ENCODE measurements around the gene NANS. TPM values are rescaled to one million over a fixed set of nuclear protein-coding genes. Genes with fewer than 3 reads are reported as not detected.

The NANS gene
- total and polyA plus RNA-seq, 10 of the 15 experiments (the other 5 are each of a cell fraction or from before 2014, with no cell fraction given), result 21.0 to 126 (median 52.3) TPM

DNA sequence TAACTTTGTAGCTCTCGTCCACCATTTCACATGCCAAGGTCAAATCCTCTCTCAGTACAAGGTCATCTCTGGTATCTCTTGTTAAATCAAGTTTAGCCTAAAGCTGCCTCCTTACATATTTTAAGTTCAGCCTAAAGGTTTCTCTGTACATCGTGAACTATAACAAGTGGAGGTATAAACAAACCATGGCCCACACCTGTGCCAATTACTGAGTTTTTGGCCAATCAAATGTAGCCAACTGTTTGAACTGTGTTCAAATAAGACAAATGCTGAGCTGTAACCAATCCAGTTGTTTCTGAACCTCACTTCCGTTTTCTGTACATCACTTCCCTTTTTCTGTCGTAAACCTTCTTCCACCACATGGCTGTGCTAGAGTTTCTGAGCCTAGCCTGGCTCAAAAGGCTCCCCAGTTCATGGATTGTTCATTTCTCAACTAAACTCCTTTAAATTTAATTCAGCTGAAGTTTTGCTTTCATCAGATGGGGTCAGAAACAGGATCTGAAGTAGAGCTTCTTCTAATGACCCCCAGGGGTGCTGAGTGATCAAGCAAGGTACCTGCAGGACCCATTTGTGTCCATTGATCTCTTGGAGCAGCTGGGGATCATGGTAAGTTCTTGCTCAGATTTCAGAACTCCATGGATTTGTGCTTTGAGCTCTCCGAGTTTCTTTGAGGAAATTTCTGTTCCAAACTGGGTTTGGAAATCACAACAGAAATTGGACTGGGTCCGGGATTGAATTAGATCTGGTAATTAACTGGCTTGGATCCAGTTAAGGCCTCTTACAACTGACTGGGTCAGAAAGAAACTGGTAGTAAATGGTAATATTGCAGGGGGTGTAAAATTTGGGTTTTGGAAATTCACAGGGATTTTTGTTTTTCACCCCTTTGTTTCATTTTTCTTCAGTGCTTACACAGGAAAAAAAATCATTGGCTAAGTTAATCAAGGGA is 11.0 kb upstream of the NANS start (continued):
- TF ChIP-seq FOXK2 (IDR thresholded peaks at IDR 0.05), result no peak
- TF ChIP-seq, protein P1, sequence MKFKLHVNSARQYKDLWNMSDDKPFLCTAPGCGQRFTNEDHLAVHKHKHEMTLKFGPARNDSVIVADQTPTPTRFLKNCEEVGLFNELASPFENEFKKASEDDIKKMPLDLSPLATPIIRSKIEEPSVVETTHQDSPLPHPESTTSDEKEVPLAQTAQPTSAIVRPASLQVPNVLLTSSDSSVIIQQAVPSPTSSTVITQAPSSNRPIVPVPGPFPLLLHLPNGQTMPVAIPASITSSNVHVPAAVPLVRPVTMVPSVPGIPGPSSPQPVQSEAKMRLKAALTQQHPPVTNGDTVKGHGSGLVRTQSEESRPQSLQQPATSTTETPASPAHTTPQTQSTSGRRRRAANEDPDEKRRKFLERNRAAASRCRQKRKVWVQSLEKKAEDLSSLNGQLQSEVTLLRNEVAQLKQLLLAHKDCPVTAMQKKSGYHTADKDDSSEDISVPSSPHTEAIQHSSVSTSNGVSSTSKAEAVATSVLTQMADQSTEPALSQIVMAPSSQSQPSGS (IDR thresholded peaks at IDR 0.05; ENCODE audit: low read length), result no peak; the same call in 1 of the 2 replicates
- TF ChIP-seq, protein P2, sequence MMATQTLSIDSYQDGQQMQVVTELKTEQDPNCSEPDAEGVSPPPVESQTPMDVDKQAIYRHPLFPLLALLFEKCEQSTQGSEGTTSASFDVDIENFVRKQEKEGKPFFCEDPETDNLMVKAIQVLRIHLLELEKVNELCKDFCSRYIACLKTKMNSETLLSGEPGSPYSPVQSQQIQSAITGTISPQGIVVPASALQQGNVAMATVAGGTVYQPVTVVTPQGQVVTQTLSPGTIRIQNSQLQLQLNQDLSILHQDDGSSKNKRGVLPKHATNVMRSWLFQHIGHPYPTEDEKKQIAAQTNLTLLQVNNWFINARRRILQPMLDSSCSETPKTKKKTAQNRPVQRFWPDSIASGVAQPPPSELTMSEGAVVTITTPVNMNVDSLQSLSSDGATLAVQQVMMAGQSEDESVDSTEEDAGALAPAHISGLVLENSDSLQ (IDR thresholded peaks at IDR 0.05), result peak; percentile 91
- peak; percentile 94 for TF ChIP-seq CREB1 (IDR thresholded peaks at IDR 0.05; ENCODE audit: low read depth)
- TF ChIP-seq STAT3 (IDR thresholded peaks at IDR 0.05; ENCODE audit: low read depth, low read length), result no peak
- peak; percentile 80 for TF ChIP-seq NFYB (IDR thresholded peaks at IDR 0.05; ENCODE audit: insufficient read depth, low read depth, low read length)
- no peak for TF ChIP-seq SIN3A (IDR thresholded peaks at IDR 0.05; ENCODE audit: low read depth, low read length)
- peak; percentile 62; the same call in 1 of the 3 replicates for TF ChIP-seq POU2F2 (IDR thresholded peaks at IDR 0.05; ENCODE audit: borderline replicate concordance, low read depth, low read length)
- TF ChIP-seq NR2C2 (IDR thresholded peaks at IDR 0.05; ENCODE audit: borderline replicate concordance, control insufficient read depth, insufficient read length, low read depth), result no peak
- TF ChIP-seq SMAD5 (IDR thresholded peaks at IDR 0.05; ENCODE audit: low read depth), result peak; percentile 63; the same call in 1 of the 2 replicates
- TF ChIP-seq SP1 (IDR thresholded peaks at IDR 0.05; ENCODE audit: low read depth, low read length), result peak; percentile 30
- 0 out of 2 replicates have a peak, but pooled peaks have one; percentile 2 for TF ChIP-seq SMC3 (IDR thresholded peaks at IDR 0.05; ENCODE audit: borderline replicate concordance, low read length)
- peak; percentile 50; the same call in 1 of the 2 replicates for TF ChIP-seq NFIC (IDR thresholded peaks at IDR 0.05; ENCODE audit: low read depth, low read length)
- no peak for TF ChIP-seq ZBTB33 (IDR thresholded peaks at IDR 0.05)
- TF ChIP-seq EZH2 (IDR thresholded peaks at IDR 0.05; ENCODE audit: borderline replicate concordance, control insufficient read depth, low read depth, low read length), result no peak
- TF ChIP-seq, protein P3, sequence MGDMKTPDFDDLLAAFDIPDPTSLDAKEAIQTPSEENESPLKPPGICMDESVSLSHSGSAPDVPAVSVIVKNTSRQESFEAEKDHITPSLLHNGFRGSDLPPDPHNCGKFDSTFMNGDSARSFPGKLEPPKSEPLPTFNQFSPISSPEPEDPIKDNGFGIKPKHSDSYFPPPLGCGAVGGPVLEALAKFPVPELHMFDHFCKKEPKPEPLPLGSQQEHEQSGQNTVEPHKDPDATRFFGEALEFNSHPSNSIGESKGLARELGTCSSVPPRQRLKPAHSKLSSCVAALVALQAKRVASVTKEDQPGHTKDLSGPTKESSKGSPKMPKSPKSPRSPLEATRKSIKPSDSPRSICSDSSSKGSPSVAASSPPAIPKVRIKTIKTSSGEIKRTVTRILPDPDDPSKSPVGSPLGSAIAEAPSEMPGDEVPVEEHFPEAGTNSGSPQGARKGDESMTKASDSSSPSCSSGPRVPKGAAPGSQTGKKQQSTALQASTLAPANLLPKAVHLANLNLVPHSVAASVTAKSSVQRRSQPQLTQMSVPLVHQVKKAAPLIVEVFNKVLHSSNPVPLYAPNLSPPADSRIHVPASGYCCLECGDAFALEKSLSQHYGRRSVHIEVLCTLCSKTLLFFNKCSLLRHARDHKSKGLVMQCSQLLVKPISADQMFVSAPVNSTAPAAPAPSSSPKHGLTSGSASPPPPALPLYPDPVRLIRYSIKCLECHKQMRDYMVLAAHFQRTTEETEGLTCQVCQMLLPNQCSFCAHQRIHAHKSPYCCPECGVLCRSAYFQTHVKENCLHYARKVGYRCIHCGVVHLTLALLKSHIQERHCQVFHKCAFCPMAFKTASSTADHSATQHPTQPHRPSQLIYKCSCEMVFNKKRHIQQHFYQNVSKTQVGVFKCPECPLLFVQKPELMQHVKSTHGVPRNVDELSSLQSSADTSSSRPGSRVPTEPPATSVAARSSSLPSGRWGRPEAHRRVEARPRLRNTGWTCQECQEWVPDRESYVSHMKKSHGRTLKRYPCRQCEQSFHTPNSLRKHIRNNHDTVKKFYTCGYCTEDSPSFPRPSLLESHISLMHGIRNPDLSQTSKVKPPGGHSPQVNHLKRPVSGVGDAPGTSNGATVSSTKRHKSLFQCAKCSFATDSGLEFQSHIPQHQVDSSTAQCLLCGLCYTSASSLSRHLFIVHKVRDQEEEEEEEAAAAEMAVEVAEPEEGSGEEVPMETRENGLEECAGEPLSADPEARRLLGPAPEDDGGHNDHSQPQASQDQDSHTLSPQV (IDR thresholded peaks at IDR 0.05), result no peak
- no peak for TF ChIP-seq RAD21 (IDR thresholded peaks at IDR 0.05; ENCODE audit: insufficient read depth, low read depth, low read length)
- no peak for TF ChIP-seq ETV6 (conservative IDR thresholded peaks at IDR 0.05 in 1 of 2, IDR thresholded peaks at IDR 0.05 in 1 of 2; ENCODE audit: borderline replicate concordance in 1 of 2, low read depth in 1 of 2)
- TF ChIP-seq EGR1 (IDR thresholded peaks at IDR 0.05; ENCODE audit: borderline replicate concordance in 1 of 2, low read depth in 2 of 2, low read length in 2 of 2), result no peak
- TF ChIP-seq DPF2 (IDR thresholded peaks at IDR 0.05), result no peak

Measured in GM12878 (cell line).